Nephron progenitor cell (in vitro differentiated cells): ENCODE data around the gene CTNND2.

Experiments used
- DNase-seq: peaks from one replicate; pipeline ENCODE4 v3.0.0; 2021
- H3K27ac Mint-ChIP-seq: 2 replicates; pipeline ENCODE4 v1.8.0; 2021; ENCODE audit warnings: mild to moderate bottlenecking, moderate library complexity, mixed read lengths
- H3K27me3 Mint-ChIP-seq: 2 replicates; pipeline ENCODE4 v1.8.0; 2021; ENCODE audit warnings: mild to moderate bottlenecking, low read depth, mixed read lengths; ENCODE audit not compliant: poor library complexity
- H3K36me3 Mint-ChIP-seq: 2 replicates; pipeline ENCODE4 v1.8.0; 2021; ENCODE audit warnings: low read depth, mixed read lengths
- H3K4me1 Mint-ChIP-seq: 2 replicates; pipeline ENCODE4 v1.8.0; 2021; ENCODE audit warnings: mixed read lengths
- H3K4me3 Mint-ChIP-seq: 2 replicates; pipeline ENCODE4 v1.8.0; 2021; ENCODE audit warnings: mild to moderate bottlenecking, moderate library complexity, mixed read lengths
- H3K9me3 Mint-ChIP-seq: 2 replicates; pipeline ENCODE4 v1.8.0; 2021; ENCODE audit warnings: mild to moderate bottlenecking, moderate library complexity, mixed read lengths
- TF ChIP-seq, protein P1 (sequence below): fragments of 200-600 bp; sonication (generic); IDR thresholded peaks from 2 replicates; pipeline ENCODE4 v1.5.0; 2021; ENCODE audit warnings: antibody characterized with exemption

CTNND2 gene

DNA sequence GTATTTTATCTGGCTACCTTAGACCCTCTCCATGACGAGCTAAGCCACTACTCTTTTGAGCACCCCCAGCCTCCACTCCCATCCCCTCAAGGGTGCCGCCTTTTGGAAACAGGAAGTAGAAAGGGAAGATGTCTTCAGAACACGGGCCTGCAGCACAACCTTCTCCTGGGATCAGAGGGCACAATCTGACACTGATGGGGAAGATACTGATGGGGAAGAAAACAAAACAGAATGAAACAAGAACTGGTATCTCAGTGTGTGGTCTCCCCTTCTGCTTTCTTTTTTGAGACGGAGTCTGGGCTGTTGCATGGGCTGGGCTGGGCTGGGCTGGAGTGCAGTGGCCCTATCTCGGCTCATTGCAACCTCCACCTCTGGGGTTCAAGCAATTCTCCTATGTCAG lies 603.5 kb downstream of the CTNND2 start:
- H3K4me1 Mint-ChIP-seq, result no peaks in the 10 kb centered on the region
- TF ChIP-seq, protein P1, sequence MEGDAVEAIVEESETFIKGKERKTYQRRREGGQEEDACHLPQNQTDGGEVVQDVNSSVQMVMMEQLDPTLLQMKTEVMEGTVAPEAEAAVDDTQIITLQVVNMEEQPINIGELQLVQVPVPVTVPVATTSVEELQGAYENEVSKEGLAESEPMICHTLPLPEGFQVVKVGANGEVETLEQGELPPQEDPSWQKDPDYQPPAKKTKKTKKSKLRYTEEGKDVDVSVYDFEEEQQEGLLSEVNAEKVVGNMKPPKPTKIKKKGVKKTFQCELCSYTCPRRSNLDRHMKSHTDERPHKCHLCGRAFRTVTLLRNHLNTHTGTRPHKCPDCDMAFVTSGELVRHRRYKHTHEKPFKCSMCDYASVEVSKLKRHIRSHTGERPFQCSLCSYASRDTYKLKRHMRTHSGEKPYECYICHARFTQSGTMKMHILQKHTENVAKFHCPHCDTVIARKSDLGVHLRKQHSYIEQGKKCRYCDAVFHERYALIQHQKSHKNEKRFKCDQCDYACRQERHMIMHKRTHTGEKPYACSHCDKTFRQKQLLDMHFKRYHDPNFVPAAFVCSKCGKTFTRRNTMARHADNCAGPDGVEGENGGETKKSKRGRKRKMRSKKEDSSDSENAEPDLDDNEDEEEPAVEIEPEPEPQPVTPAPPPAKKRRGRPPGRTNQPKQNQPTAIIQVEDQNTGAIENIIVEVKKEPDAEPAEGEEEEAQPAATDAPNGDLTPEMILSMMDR, result no peak
- H3K27ac Mint-ChIP-seq, result no peak overlapping the region
- no peaks in the 10 kb centered on the region for H3K36me3 Mint-ChIP-seq
- no peaks in the 10 kb centered on the region for H3K9me3 Mint-ChIP-seq
- H3K27me3 Mint-ChIP-seq, result peaks cover 15% of the 10 kb centered on the region
- no peak for DNase-seq
- no peak overlapping the region for H3K4me3 Mint-ChIP-seq

DNA sequence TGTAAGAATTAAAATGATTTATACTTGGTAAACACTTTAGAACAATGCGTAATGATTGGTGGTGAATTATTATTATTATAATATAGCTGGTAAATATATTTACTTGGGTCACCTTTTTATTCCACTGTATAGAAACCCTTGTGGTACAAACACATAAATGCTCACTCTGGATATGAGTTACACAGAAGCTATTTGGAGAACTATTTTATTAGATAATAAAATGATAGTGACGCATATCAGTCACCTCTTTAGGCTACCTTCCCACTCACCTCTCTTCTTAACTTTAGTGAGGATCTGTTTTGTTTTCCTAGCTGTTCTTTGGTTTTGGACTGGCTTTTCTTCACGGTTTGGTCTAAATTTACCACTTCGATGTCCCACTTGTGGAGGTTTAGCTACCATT lies 605.4 kb downstream of the CTNND2 start:
- Mint-ChIP-seq H3K27me3 (peaks cover 15% of the 10 kb centered on the region), H3K27ac (no peak overlapping the region), H3K9me3 (no peaks in the 10 kb centered on the region), H3K4me3 (no peak overlapping the region), H3K4me1 (no peaks in the 10 kb centered on the region), H3K36me3 (no peaks in the 10 kb centered on the region)
- TF ChIP-seq, protein P1, result no peak
- DNase-seq, result no peak

DNA sequence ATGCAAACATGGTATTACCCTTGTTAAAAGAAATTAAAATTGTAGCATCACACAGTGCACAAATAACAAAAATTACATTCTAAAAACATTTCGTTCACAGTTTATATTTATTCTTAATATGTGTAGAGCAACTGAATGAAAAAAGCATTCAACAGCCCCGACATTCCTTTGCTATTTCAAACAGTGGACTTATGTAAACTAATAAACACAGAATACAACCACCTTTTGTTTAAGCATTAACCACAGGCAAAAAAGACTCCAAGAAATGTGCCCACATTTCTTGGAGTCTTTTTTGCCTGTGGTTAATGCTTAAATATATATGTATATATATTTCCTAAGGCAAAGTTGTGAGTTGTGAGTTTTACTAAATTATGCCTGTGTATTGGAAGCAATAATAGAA lies 610.7 kb downstream of the CTNND2 start:
- Mint-ChIP-seq H3K4me1 (no peaks in the 10 kb centered on the region), H3K27me3 (no peaks in the 10 kb centered on the region), H3K27ac (no peak overlapping the region), H3K9me3 (no peaks in the 10 kb centered on the region), H3K36me3 (no peaks in the 10 kb centered on the region), H3K4me3 (no peak overlapping the region)
- DNase-seq, result no peak
- TF ChIP-seq, protein P1, result no peak

DNA sequence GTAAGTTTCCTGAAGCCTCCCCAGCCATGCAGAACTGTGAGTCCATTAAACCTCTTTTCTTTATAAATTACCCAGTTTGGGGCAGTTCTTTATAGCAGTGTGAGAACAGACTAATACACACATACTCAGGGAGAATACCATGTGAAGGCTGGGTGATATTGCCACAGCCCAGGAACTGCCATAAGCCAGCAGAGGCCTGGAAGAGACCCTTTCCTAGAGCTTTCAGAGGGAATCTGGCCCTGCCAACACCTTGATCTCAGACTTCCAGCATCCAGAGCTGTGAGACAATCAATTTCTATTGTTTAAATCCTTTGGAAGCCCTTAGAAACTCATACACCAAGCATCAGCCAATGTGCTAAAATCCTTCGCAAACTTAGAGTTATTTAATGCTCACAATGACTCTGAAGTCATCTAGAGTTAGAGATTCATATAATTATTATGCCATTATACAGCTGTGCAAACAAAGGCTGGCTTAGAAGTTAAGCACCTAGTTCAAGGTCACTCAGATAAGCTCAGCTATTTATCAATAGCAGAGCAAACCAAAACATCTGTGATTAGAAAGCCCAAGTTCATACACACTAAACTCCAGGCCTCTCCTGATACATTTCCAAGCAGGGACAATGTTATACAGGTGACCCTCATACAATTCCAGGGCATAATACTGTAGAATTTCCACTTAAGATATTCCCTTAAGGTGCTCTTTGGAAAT lies 611.4 kb downstream of the CTNND2 start:
- H3K4me3 Mint-ChIP-seq, result no peak overlapping the region
- no peak for DNase-seq
- TF ChIP-seq, protein P1, result no peak
- H3K27me3 Mint-ChIP-seq, result no peaks in the 10 kb centered on the region
- H3K4me1 Mint-ChIP-seq, result no peaks in the 10 kb centered on the region
- no peaks in the 10 kb centered on the region for H3K36me3 Mint-ChIP-seq
- H3K9me3 Mint-ChIP-seq, result no peaks in the 10 kb centered on the region
- no peak overlapping the region for H3K27ac Mint-ChIP-seq

DNA sequence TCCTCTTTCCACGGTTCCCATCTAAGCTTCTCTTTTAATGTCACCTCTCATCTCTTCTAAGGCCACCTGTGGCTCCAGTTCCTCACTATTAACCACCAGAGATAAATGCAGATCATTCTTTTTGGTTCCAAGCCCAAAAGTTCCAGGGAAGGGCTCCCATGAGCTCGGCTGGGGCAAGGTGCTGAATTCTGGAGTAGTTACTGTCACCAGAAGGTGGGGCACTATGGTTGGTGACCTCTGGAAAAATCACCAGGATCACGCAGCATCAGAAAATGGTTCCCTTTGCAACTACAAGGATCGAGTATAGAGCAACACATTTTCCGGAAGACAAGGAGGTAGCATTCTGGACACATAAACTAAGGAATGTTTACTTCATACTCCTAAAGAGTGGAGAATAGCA lies 614.5 kb downstream of the CTNND2 start:
- Mint-ChIP-seq H3K27me3 (no peaks in the 10 kb centered on the region), H3K9me3 (peaks cover 4% of the 10 kb centered on the region), H3K36me3 (no peaks in the 10 kb centered on the region), H3K27ac (no peak overlapping the region), H3K4me3 (no peak overlapping the region), H3K4me1 (no peaks in the 10 kb centered on the region)
- TF ChIP-seq, protein P1, result no peak
- no peak for DNase-seq

DNA sequence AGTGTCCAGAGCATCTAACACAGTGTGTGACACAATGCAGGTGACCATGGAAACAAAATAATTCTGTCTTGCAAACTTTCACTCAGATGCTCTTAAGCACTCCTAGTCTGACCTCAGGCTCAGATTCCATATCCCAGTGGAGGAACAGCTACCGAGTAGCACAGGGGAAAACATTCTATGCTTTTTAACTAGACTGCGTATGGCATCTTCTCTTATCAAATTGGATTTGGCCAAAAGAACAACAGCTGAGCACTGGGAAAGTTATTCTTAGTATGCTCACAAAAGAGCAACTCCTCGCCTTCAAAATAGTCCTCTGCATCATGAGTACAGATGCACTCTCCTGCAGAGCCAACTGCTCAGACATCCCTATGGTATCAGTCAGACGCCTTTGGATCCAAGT lies 615.0 kb downstream of the CTNND2 start:
- H3K4me1 Mint-ChIP-seq, result no peaks in the 10 kb centered on the region
- no peak overlapping the region for H3K4me3 Mint-ChIP-seq
- no peaks in the 10 kb centered on the region for H3K36me3 Mint-ChIP-seq
- no peak overlapping the region for H3K27ac Mint-ChIP-seq
- no peak for DNase-seq
- TF ChIP-seq, protein P1, result no peak
- peaks cover 4% of the 10 kb centered on the region for H3K9me3 Mint-ChIP-seq
- no peaks in the 10 kb centered on the region for H3K27me3 Mint-ChIP-seq
